Body of pancreas (tissue), 4 donors: ENCODE data around the gene SMPD3. TPM values are rescaled to one million over a fixed set of nuclear protein-coding genes. Genes with fewer than 3 reads are reported as not detected.

ENCODE experiments used
- ATAC-seq: fragments of 150-250 bp; one replicate; pipeline ENCODE4 v1.9.1; 2016
- DNase-seq, 4 donors: peaks; one replicate each; pipeline ENCODE4 v3.0.0-alpha.2; 2019
- H3K27ac ChIP-seq, 4 donors: fragments of 200-600 bp; sonication (generic); 1 replicate in 3 of 4; 2 replicates in 1 of 4; pipeline versions ENCODE4 v1.5.1 to v1.6.1; 2016 to 2019; ENCODE audit warnings: mild to moderate bottlenecking in 1 of 4, mixed read lengths in 1 of 4, moderate library complexity in 1 of 4
- H3K27me3 ChIP-seq, 2 donors: fragments of 200-600 bp; sonication (generic); one replicate each; pipeline ENCODE4 v1.6.0; 2016; ENCODE audit warnings: mild to moderate bottlenecking in 1 of 2
- H3K36me3 ChIP-seq, 2 donors: fragments of 200-600 bp; sonication (generic); replicated peaks in 1 of 2; 2 replicates each; pipeline ENCODE4 v1.5.1; 2016; ENCODE audit warnings: low read depth in 2 of 2; ENCODE audit not compliant: insufficient read depth in 1 of 2
- H3K4me1 ChIP-seq: fragments of 200-600 bp; sonication (generic); one replicate; pipeline ENCODE4 v1.6.0; 2016
- H3K4me3 ChIP-seq, 2 donors: fragments of 200-600 bp; sonication (generic); 1 replicate in 1 of 2; 2 replicates in 1 of 2; pipeline ENCODE4 v1.5.1; 2016 to 2019
- H3K9me3 ChIP-seq, 3 donors: fragments of 200-600 bp; sonication (generic); 1 replicate in 2 of 3; 2 replicates in 1 of 3; pipeline ENCODE4 v1.5.1; 2016
- POLR2A ChIP-seq, 3 donors: fragments of 450-650 bp; IDR thresholded peaks; one replicate each; pipeline ENCODE4 v1.6.1; 2016; ENCODE audit warnings: antibody characterized with exemption in 3 of 3, mild to moderate bottlenecking in 2 of 3
- WGBS, 2 donors: methylation state at CpG; one replicate each; pipeline ENCODE4 v1.1.5; 2017; 5-methylcytosine and 5-hydroxymethylcytosine counted together
- intact Hi-C: fragments of 100-400 bp; cut with DNase I; formaldehyde crosslinking; loops from one replicate; pipeline ENCODE4 v1.15.1; 2023
- total RNA-seq, 2 donors: library from RNA; depleted of rRNA; stranded (reverse); fragments of >200 nt; gene quantifications; one replicate each; pipeline ENCODE4 v1.1.0, GENCODE V29; 2016
- TF ChIP-seq, protein P1 (sequence below), 7 experiments: fragments of 450-650 bp in 4 of 7; fragments of 200-600 bp in 3 of 7; sonication (generic) in 3 of 7; IDR thresholded peaks; one replicate each; pipeline ENCODE4 v1.5.1; 2016 to 2019; ENCODE audit warnings: antibody characterized with exemption in 7 of 7

Gene SMPD3
- total RNA-seq, 2 donors from 2014 or later = 1.3 to 4.6 TPM

DNA sequence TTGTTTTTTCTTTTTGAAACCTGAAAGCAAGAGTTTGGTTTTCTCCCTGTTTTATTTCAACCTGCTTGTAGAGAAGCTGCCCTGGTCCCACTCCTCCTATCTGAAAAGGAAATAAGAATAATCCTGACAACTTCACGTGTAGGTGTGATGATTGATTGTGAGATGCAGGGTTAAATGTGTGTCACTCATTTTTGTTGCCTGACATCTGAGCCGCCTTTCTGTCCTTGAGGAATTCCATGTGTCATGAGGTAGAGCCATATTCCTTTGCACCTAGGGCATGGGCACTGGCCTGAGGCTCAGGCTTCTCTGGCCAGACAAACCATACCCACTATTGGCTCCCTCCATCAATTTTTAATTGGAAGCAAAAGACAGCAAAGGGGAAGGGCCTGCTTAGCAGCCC lies 10.2 kb upstream of the SMPD3 start:
- no peaks in the 10 kb centered on the region for H3K27me3 ChIP-seq
- DNase-seq (no peak), ATAC-seq (no peak)
- no peaks in the 10 kb centered on the region for H3K4me1 ChIP-seq
- no peak for TF ChIP-seq POLR2A (IDR thresholded peaks at IDR 0.05)
- TF ChIP-seq, protein P1, sequence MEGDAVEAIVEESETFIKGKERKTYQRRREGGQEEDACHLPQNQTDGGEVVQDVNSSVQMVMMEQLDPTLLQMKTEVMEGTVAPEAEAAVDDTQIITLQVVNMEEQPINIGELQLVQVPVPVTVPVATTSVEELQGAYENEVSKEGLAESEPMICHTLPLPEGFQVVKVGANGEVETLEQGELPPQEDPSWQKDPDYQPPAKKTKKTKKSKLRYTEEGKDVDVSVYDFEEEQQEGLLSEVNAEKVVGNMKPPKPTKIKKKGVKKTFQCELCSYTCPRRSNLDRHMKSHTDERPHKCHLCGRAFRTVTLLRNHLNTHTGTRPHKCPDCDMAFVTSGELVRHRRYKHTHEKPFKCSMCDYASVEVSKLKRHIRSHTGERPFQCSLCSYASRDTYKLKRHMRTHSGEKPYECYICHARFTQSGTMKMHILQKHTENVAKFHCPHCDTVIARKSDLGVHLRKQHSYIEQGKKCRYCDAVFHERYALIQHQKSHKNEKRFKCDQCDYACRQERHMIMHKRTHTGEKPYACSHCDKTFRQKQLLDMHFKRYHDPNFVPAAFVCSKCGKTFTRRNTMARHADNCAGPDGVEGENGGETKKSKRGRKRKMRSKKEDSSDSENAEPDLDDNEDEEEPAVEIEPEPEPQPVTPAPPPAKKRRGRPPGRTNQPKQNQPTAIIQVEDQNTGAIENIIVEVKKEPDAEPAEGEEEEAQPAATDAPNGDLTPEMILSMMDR (IDR thresholded peaks at IDR 0.05) = no peak
- no peaks in the 10 kb centered on the region for H3K9me3 ChIP-seq
- 77% methylated on average over 2 of the region's 2 CpGs for WGBS, 2 donors
- H3K27ac ChIP-seq = no peak overlapping the region
- intact Hi-C loops = loop anchor here (10.0 kb wide), 1 partner anchor 46 kb away; no protein-coding TSS in a partner anchor
- H3K4me3 ChIP-seq = no peak overlapping the region
- H3K36me3 ChIP-seq = no peaks in the 10 kb centered on the region

DNA sequence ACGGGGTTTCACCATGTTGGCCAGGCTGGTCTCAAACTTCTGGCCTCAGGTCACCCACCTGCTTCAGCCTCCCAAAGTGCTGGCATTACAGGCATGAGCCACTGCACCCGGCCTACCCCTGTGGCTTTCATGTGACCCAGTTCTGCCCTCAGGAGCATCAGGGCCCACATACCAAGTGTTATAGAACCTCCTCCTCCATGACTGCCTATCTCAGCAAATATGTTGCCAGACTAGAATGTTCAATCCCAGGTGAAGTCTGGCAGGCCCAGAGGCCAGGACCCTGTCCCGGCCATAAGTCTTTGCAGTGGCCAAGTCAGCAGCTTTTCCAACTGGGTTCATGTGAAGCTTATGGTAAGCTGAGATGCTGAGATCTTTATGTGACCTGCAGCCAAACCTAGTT lies 9.8 kb upstream of the SMPD3 start:
- Histone ChIP-seq H3K9me3 (no peaks in the 10 kb centered on the region), H3K27ac (no peak overlapping the region), H3K4me1 (no peaks in the 10 kb centered on the region), H3K4me3 (no peak overlapping the region), H3K36me3 (no peaks in the 10 kb centered on the region), H3K27me3 (no peaks in the 10 kb centered on the region)
- ATAC-seq (no peak), DNase-seq (no peak)
- intact Hi-C loops = loop anchor here (10.0 kb wide), 1 partner anchor 47 kb away; no protein-coding TSS in a partner anchor
- 97 to 100% methylated on average over 1 to 3 of the region's 3 CpGs for WGBS, 2 donors
- TF ChIP-seq, protein P1 (IDR thresholded peaks at IDR 0.05) = no peak
- no peak for TF ChIP-seq POLR2A (IDR thresholded peaks at IDR 0.05)

DNA sequence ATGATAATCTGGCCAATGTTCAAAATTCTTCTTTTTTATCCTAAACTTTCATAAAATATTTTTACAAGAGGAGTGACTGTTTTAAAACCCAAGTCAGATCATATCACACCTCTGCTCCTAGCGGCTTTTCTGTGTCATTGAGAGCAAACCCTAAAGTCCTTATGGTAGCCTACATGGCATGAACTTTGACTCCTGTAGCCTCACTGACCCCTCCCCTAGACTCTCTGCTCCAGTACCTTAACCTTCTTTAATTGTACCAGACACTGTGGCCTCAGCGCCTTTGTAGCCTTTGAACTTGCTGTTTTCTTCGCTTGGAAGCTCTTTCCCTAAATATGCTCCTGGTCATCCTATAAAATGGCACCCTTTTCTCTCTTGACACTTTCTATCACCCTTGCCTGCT lies 7.3 kb upstream of the SMPD3 start:
- DNase-seq (no peak), ATAC-seq (no peak)
- H3K27me3 ChIP-seq = no peaks in the 10 kb centered on the region
- H3K9me3 ChIP-seq = no peaks in the 10 kb centered on the region
- 90 to 95% methylated on average over 3 of the region's 3 CpGs for WGBS, 2 donors
- no peak overlapping the region for H3K27ac ChIP-seq
- intact Hi-C loops = loop anchor here (10.0 kb wide), 1 partner anchor 49 kb away; no protein-coding TSS in a partner anchor
- TF ChIP-seq, protein P1 (IDR thresholded peaks at IDR 0.05) = no peak
- TF ChIP-seq POLR2A (IDR thresholded peaks at IDR 0.05) = no peak
- no peaks in the 10 kb centered on the region for H3K4me1 ChIP-seq
- no peaks in the 10 kb centered on the region for H3K36me3 ChIP-seq
- H3K4me3 ChIP-seq = no peak overlapping the region

DNA sequence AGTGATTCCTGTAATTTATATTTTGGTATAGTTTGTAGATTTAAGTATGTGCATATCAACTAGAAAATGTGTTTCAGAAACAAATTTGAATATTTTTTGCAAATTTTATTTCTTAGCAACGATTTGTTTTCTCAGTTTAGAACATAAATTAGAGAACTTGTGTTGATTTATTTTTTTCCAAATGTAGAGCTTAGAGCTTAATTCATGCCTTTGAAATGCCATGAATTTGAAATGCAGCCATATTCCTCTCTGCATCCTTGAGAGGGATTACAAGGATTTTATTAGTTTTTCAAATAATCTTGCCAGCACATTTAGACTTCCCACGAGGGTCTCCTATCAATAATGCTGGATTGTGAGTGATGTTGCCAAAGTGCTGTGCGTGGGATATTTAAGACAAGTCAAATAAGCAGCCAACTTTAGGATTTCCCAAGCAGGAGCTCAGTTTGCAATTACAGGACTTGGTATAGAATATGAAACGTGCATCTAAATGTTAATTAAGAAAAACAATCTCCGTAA lies 6.7 kb upstream of the SMPD3 start:
- Histone ChIP-seq H3K9me3 (no peaks in the 10 kb centered on the region), H3K27me3 (no peaks in the 10 kb centered on the region), H3K4me1 (no peaks in the 10 kb centered on the region), H3K27ac (no peak overlapping the region), H3K36me3 (no peaks in the 10 kb centered on the region), H3K4me3 (no peak overlapping the region)
- WGBS, 2 donors = 47 to 57% methylated on average over 5 of the region's 5 CpGs
- DNase-seq (no peak), ATAC-seq (no peak)
- TF ChIP-seq, protein P1 (IDR thresholded peaks at IDR 0.05) = no peak
- no peak for TF ChIP-seq POLR2A (IDR thresholded peaks at IDR 0.05)
- intact Hi-C loops = loop anchor here (10.0 kb wide), 1 partner anchor 50 kb away; no protein-coding TSS in a partner anchor

DNA sequence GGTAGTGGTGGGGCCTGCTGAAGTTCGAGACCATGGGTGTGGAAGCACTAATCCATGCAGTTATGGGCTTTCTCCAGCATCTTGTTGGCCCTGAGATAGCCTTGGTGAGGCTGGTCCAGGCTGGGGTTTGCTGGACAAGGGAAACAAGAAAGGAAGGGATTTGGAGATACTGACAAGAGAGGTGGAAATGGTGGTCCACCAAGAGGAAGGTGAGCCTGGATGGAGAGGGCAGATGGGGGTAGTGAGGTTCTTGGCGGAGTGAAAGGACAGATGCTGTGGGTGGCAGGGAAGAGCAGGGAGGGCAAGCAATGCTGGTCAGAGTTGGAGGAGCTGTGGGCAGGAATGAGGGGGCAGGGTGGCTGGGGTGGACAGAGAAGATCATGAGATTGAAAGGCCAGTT lies 5.5 kb upstream of the SMPD3 start:
- Histone ChIP-seq H3K27ac (no peak overlapping the region), H3K4me1 (no peaks in the 10 kb centered on the region), H3K9me3 (no peaks in the 10 kb centered on the region), H3K27me3 (no peaks in the 10 kb centered on the region), H3K36me3 (no peaks in the 10 kb centered on the region), H3K4me3 (no peak overlapping the region)
- 88 to 100% methylated on average over 2 of the region's 2 CpGs for WGBS, 2 donors
- TF ChIP-seq POLR2A (IDR thresholded peaks at IDR 0.05) = no peak
- TF ChIP-seq, protein P1 (IDR thresholded peaks at IDR 0.05) = no peak
- intact Hi-C loops = loop anchor here (10.0 kb wide), 1 partner anchor 51 kb away; no protein-coding TSS in a partner anchor
- DNase-seq = no peak
- ATAC-seq = no peak
